ENCODE data around the gene ANKRD66. TPM values are rescaled to one million over a fixed set of nuclear protein-coding genes. Genes with fewer than 3 reads are reported as not detected.
"Not testable (repeated sequence)": the region's sequence is repeated elsewhere in the genome, so short reads cannot be mapped to it uniquely, and the experiment has no call there.

The ANKRD66 gene
- total and polyA plus RNA-seq, 4 experiments from 2014 or later, result not detected

GRCh38 chr6:46755865-46756264, 9.1 kb downstream of the ANKRD66 start:
- Mint-ChIP-seq H3K4me3 (no peak overlapping the region), H3K27me3 (peaks cover 3 to 10% of the 10 kb centered on the region in 2 donors), H3K27ac (no peak overlapping the region), H3K36me3 (no peaks in the 10 kb centered on the region), H3K4me1 (no peaks in the 10 kb centered on the region), H3K9me3 (no peaks in the 10 kb centered on the region)
- DNase-seq, result no peak
- H3K9me3 ChIP-seq (ENCODE audit: control insufficient read depth in 1 of 2, low read length in 2 of 2), result no peaks in the 10 kb centered on the region
- intact Hi-C loops (cut with micrococcal nuclease), result no loop called here
- ChIA-PET POLR2A (ENCODE audit: partially characterized antibody) (no interaction called here), CTCF (ENCODE audit: partially characterized antibody) (no interaction called here)
- no peak overlapping the region for H3K4me3 ChIP-seq (ENCODE audit: low read length in 2 of 2)
- H3K27me3 ChIP-seq (ENCODE audit: insufficient read depth, low read length), result no peaks in the 10 kb centered on the region
- H3K4me1 ChIP-seq (ENCODE audit: insufficient read depth, low read length), result no peaks in the 10 kb centered on the region
- no peaks in the 10 kb centered on the region for H3K36me3 ChIP-seq (ENCODE audit: insufficient read depth, low read length)
- H3K27ac ChIP-seq (ENCODE audit: low read depth, low read length), result no peak overlapping the region

DNA sequence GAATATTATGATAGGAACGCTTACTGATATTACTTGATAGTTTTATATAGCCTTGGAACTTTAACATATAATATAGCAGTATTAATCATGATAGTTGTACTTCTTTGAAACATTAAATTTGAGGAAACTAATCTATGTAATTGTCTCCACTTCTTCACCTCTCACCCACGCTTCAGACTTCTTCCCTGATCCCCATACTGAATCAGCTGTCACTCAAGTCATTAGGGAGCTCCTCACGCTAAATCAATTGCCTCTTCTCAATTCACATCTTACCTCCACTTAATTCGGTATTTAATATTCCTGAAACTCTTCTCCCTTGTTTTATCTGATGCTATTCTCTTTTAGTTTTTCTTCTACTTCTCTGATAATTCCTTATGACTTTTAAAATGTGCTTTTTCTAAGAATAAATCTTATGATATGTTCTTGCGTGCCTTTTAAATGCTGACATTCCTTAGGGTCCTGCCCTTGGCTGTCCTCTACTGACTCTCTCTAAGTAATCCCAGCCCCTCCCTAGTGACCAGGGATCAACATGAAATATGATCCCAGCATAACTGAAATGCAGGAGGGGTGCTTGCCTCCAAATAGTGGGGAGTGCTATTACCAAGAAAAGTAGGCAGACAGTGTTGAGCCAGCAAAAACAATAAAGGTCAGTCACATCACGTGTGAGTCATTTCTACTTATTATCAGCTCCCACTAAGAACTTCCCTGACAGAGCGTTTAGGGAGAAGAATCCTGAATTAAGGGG, 9.9 kb downstream of the ANKRD66 start:
- H3K9me3 Mint-ChIP-seq, result peaks cover 0 to 3% (median 0%) of the 10 kb centered on the region in 8 donors
- no peaks in the 10 kb centered on the region for H3K36me3 Mint-ChIP-seq
- no peaks in the 10 kb centered on the region for H3K9me3 ChIP-seq (ENCODE audit: control insufficient read depth in 1 of 2, low read length in 2 of 2)
- no peaks in the 10 kb centered on the region for H3K4me1 Mint-ChIP-seq
- H3K36me3 ChIP-seq (ENCODE audit: insufficient read depth, low read length), result no peaks in the 10 kb centered on the region
- H3K27me3 Mint-ChIP-seq, result peaks cover 5 to 8% of the 10 kb centered on the region in 2 donors
- no peak overlapping the region for H3K27ac ChIP-seq (ENCODE audit: low read depth, low read length)
- no peaks in the 10 kb centered on the region for H3K4me1 ChIP-seq (ENCODE audit: insufficient read depth, low read length)
- no peak overlapping the region for H3K4me3 ChIP-seq (ENCODE audit: low read length in 2 of 2)
- intact Hi-C loops (cut with micrococcal nuclease), result no loop called here
- POLR2A ChIA-PET (ENCODE audit: partially characterized antibody), result no interaction called here
- no peak for DNase-seq
- H3K4me3 Mint-ChIP-seq, result no peak overlapping the region
- no peaks in the 10 kb centered on the region for H3K27me3 ChIP-seq (ENCODE audit: insufficient read depth, low read length)
- H3K27ac Mint-ChIP-seq, result no peak overlapping the region
- CTCF ChIA-PET (ENCODE audit: partially characterized antibody), result no interaction called here

DNA sequence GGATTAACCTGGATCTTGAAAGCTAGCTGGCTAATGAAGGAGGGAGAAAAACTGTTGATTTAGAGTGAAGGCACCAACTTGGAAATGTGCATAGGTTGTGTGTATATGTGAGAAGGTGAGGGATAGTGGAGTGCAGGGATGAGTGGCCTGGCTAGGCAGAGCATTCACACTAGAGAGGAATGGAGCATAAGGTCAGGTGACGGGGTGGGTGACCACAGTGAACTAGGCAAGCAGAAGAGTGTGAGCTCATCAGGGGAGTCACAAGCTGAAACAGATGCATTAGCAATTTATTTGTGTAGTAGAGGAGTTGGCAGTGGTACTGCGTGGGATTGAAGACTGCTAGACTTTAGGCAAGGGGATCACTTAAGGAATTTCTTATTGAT, 10.5 kb downstream of the ANKRD66 start:
- Mint-ChIP-seq H3K27me3 (peaks cover 5 to 8% of the 10 kb centered on the region in 2 donors), H3K4me3 (no peak overlapping the region), H3K27ac (no peak overlapping the region), H3K4me1 (no peaks in the 10 kb centered on the region), H3K9me3 (peaks cover 0 to 3% (median 0%) of the 10 kb centered on the region in 8 donors), H3K36me3 (no peaks in the 10 kb centered on the region)
- ChIA-PET POLR2A (ENCODE audit: partially characterized antibody) (no interaction called here), CTCF (ENCODE audit: partially characterized antibody) (no interaction called here)
- no peaks in the 10 kb centered on the region for H3K9me3 ChIP-seq (ENCODE audit: control insufficient read depth in 1 of 2, low read length in 2 of 2)
- no peak for DNase-seq
- H3K27me3 ChIP-seq (ENCODE audit: insufficient read depth, low read length), result no peaks in the 10 kb centered on the region
- H3K36me3 ChIP-seq (ENCODE audit: insufficient read depth, low read length), result no peaks in the 10 kb centered on the region
- no peak overlapping the region for H3K27ac ChIP-seq (ENCODE audit: low read depth, low read length)
- intact Hi-C loops (cut with micrococcal nuclease), result no loop called here
- H3K4me3 ChIP-seq (ENCODE audit: low read length in 2 of 2), result no peak overlapping the region
- H3K4me1 ChIP-seq (ENCODE audit: insufficient read depth, low read length), result no peaks in the 10 kb centered on the region

DNA sequence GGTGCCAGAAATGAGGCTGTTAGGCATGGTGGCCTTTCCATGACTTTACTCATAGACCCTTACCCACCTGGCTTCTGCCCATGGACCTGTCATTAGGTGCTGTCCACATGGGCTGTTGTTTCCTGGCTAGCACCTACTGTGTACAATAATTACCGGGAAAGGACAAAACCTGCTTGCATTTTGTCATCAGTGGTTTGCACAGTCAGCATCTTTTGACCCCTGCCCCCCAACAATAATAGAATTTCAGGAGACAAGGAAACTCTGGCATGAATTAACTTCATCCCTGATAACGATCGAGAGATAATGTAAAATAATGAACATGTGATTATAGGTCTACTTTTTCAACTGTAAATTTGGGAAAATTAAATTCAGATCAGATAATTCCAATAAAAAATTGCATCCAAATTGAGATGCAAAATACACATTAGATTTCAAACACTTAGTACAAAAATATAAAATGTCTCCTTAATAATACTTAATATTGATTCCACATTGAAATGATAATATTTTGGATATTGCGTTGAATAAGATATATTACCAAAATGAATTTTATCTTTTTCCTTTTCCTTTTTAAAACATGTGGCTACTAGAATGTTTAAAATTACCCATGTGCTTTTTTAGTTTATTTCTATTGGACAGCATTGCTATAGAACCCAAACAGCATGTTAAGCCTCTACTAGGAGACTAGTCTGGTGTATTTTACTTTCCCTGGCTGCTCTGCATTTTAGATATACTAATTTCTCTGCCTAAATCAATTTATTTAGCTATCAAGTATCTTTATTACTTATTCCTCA, 12.4 kb downstream of the ANKRD66 start:
- peaks cover 6 to 7% of the 10 kb centered on the region in 2 donors for H3K27me3 Mint-ChIP-seq
- Histone ChIP-seq H3K9me3 (ENCODE audit: control insufficient read depth in 1 of 2, low read length in 2 of 2) (no peaks in the 10 kb centered on the region), H3K36me3 (ENCODE audit: insufficient read depth, low read length) (no peaks in the 10 kb centered on the region), H3K4me1 (ENCODE audit: insufficient read depth, low read length) (no peaks in the 10 kb centered on the region), H3K27me3 (ENCODE audit: insufficient read depth, low read length) (no peaks in the 10 kb centered on the region), H3K27ac (ENCODE audit: low read depth, low read length) (no peak overlapping the region), H3K4me3 (ENCODE audit: low read length in 2 of 2) (no peak overlapping the region)
- CTCF ChIA-PET (ENCODE audit: partially characterized antibody), result no interaction called here
- H3K4me1 Mint-ChIP-seq, result no peaks in the 10 kb centered on the region
- H3K9me3 Mint-ChIP-seq, result peaks cover 0 to 3% (median 0%) of the 10 kb centered on the region in 8 donors
- H3K36me3 Mint-ChIP-seq, result no peaks in the 10 kb centered on the region
- no peak for DNase-seq
- H3K4me3 Mint-ChIP-seq, result no peak overlapping the region
- H3K27ac Mint-ChIP-seq, result no peak overlapping the region
- intact Hi-C loops (cut with micrococcal nuclease), result no loop called here
- POLR2A ChIA-PET (ENCODE audit: partially characterized antibody), result no interaction called here

- intact Hi-C loops (cut with micrococcal nuclease), result no loop called here
Observed at GRCh38 chr6:46760925-46761324, 14.2 kb downstream of the ANKRD66 start.

DNA sequence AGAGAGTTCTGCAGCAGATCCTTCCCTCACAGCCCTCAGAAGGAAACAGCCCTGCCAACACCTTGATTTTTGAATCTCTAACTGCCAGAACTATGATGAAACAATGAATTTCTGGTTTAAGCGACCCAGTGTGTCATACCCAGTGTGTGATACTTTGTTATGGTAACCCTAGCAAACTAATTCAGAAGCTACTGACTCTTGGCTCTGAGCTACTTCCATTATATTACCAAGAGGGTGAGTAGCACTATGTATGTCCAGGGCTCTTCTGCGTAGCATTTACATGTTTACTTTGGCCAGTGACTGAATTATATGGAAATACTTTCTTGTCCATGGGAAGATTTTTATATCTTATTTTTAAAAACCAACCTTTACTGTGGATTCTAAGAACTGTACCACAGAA, 16.7 kb downstream of the ANKRD66 start:
- no peak for DNase-seq
- H3K4me3 Mint-ChIP-seq, result no peak overlapping the region
- H3K27me3 Mint-ChIP-seq, result peaks cover 11% of the 10 kb centered on the region in 2 donors
- Histone ChIP-seq H3K4me1 (ENCODE audit: insufficient read depth, low read length) (no peaks in the 10 kb centered on the region), H3K27me3 (ENCODE audit: insufficient read depth, low read length) (no peaks in the 10 kb centered on the region), H3K27ac (ENCODE audit: low read depth, low read length) (no peak overlapping the region), H3K36me3 (ENCODE audit: insufficient read depth, low read length) (no peaks in the 10 kb centered on the region), H3K4me3 (ENCODE audit: low read length in 2 of 2) (no peak overlapping the region), H3K9me3 (ENCODE audit: control insufficient read depth in 1 of 2, low read length in 2 of 2) (no peaks in the 10 kb centered on the region)
- H3K27ac Mint-ChIP-seq, result no peak overlapping the region
- H3K4me1 Mint-ChIP-seq, result no peaks in the 10 kb centered on the region
- intact Hi-C loops (cut with micrococcal nuclease), result no loop called here
- POLR2A ChIA-PET (ENCODE audit: partially characterized antibody), result no interaction called here
- H3K9me3 Mint-ChIP-seq, result peaks cover 0 to 12% (median 7%) of the 10 kb centered on the region in 8 donors
- CTCF ChIA-PET (ENCODE audit: partially characterized antibody), result no interaction called here
- no peaks in the 10 kb centered on the region for H3K36me3 Mint-ChIP-seq

More at GRCh38 chr6:46760925-46761324, 14.2 kb downstream of the ANKRD66 start:
- ChIA-PET CTCF (ENCODE audit: partially characterized antibody) (no interaction called here), POLR2A (ENCODE audit: partially characterized antibody) (no interaction called here)
- Histone ChIP-seq H3K4me1 (ENCODE audit: insufficient read depth, low read length) (no peaks in the 10 kb centered on the region), H3K36me3 (ENCODE audit: insufficient read depth, low read length) (no peaks in the 10 kb centered on the region), H3K27ac (ENCODE audit: low read depth, low read length) (no peak overlapping the region), H3K4me3 (ENCODE audit: low read length in 2 of 2) (no peak overlapping the region), H3K27me3 (ENCODE audit: insufficient read depth, low read length) (no peaks in the 10 kb centered on the region), H3K9me3 (ENCODE audit: control insufficient read depth in 1 of 2, low read length in 2 of 2) (no peaks in the 10 kb centered on the region)
- Mint-ChIP-seq H3K27me3 (peaks cover 11% of the 10 kb centered on the region in 2 donors), H3K4me3 (no peak overlapping the region), H3K27ac (no peak overlapping the region), H3K4me1 (no peaks in the 10 kb centered on the region), H3K9me3 (peaks cover 0 to 4% (median 0%) of the 10 kb centered on the region in 8 donors), H3K36me3 (no peaks in the 10 kb centered on the region)
- no peak for DNase-seq

GRCh38 chr6:46764280-46764679, 17.5 kb downstream of the ANKRD66 start:
- H3K27ac ChIP-seq (ENCODE audit: low read depth, low read length); DNase-seq; intact Hi-C loops (cut with micrococcal nuclease); H3K4me1 ChIP-seq (ENCODE audit: insufficient read depth, low read length); H3K36me3 ChIP-seq (ENCODE audit: insufficient read depth, low read length); H3K27ac Mint-ChIP-seq; H3K4me1 Mint-ChIP-seq; H3K27me3 ChIP-seq (ENCODE audit: insufficient read depth, low read length); H3K36me3 Mint-ChIP-seq; POLR2A ChIA-PET (ENCODE audit: partially characterized antibody); H3K4me3 ChIP-seq (ENCODE audit: low read length in 2 of 2); H3K4me3 Mint-ChIP-seq; CTCF ChIA-PET (ENCODE audit: partially characterized antibody); H3K9me3 ChIP-seq (ENCODE audit: control insufficient read depth in 1 of 2, low read length in 2 of 2): not testable (repeated sequence)
- peaks cover 0 to 12% (median 7%) of the 10 kb centered on the region in 8 donors for H3K9me3 Mint-ChIP-seq
- H3K27me3 Mint-ChIP-seq, result peaks cover 11 to 15% of the 10 kb centered on the region in 2 donors
